ENCODE results near the gene UNC13D.
"Not testable (repeated sequence)": the region's sequence is repeated elsewhere in the genome, so short reads cannot be mapped to it uniquely, and the experiment has no call there.

DNA sequence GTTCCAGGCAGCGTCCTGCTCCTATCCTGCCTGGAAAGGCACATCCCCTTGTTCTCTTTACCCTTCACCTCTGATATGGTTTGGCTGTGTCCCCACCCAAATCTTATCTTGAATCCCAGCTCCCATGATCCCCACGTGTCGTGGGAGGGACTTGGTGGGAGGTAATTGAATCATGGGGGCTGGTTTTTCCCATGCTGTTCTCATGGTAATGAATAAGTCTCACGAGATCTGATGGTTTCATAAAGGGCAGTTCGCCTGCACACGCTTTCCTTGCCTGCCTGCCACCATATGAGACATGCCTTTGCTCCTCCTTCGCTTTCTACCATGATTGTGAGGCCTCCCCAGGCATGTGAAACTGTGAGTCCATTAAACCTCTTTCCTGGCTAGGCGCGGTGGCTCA, 41.7 kb upstream of the UNC13D start:
- TF ChIP-seq POLR2A, CTCF (IDR thresholded peaks at IDR 0.05): not testable (repeated sequence)
